ENCODE data around the gene WBP2.

GRCh38 chr17:75815399-75815798, 39.7 kb downstream of the WBP2 start:
- TF ChIP-seq POLR2A (IDR thresholded peaks at IDR 0.05; ENCODE audit: low read depth, low read length) = no peak
- no peak for TF ChIP-seq TAF1 (IDR thresholded peaks at IDR 0.05; ENCODE audit: borderline replicate concordance, low read depth, low read length)
- no peak for TF ChIP-seq POLR2AphosphoS5 (IDR thresholded peaks at IDR 0.05; ENCODE audit: low read depth, low read length)

All from GM12892 (cell line).